22Rv1 (cell line): Measurements from ENCODE around the gene NME7.

ENCODE experiments used
- CTCF ChIP-seq: fragments of 450-650 bp; IDR thresholded peaks from 2 replicates; pipeline ENCODE4 v1.5.1; 2017; ENCODE audit warnings: mild to moderate bottlenecking
- ZFX ChIP-seq: fragments of 450-650 bp; IDR thresholded peaks from 2 replicates; pipeline ENCODE4 v1.6.1; 2017; ENCODE audit warnings: antibody characterized with exemption, borderline replicate concordance

DNA sequence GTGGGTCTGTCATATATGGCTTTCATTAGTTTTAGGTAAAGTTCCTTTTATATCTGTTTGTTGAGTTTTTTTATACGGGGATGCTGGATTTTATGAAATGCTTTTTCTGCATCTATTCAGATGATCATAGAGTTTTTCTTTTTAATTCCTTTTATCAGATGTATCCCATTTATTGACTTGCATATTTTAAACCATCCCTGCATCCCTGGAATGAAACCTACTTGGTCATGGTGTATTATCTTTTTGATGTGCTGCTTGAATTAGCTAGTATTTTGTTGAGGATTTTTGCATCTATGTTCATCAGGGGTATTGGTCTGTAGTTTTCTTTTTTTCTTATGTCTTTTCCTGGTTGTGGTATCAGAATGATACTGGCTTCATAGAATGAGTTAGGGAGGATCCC lies 118.0 kb downstream of the NME7 start:
- TF ChIP-seq CTCF (no peak), ZFX (no peak)
